Measurements from ENCODE around the gene LY6G5C. TPM values are rescaled to one million over a fixed set of nuclear protein-coding genes. Genes with fewer than 3 reads are reported as not detected.
"Not testable (repeated sequence)": the region's sequence is repeated elsewhere in the genome, so short reads cannot be mapped to it uniquely, and the experiment has no call there.

LY6G5C gene
- total RNA-seq, 1 experiment from 2014 or later = 0.62 TPM

- ChIA-PET POLR2A (no interaction called here), CTCF (no interaction called here)
- in situ Hi-C loops (cut with HindIII; ENCODE audit: low pct_unique_long_range_greater_than_20kb, low sequenced_read_pairs) (no loop called here), intact Hi-C loops (cut with micrococcal nuclease; ENCODE audit: unreplicated experiment) (no loop called here)
- TF ChIP-seq, protein P1, sequence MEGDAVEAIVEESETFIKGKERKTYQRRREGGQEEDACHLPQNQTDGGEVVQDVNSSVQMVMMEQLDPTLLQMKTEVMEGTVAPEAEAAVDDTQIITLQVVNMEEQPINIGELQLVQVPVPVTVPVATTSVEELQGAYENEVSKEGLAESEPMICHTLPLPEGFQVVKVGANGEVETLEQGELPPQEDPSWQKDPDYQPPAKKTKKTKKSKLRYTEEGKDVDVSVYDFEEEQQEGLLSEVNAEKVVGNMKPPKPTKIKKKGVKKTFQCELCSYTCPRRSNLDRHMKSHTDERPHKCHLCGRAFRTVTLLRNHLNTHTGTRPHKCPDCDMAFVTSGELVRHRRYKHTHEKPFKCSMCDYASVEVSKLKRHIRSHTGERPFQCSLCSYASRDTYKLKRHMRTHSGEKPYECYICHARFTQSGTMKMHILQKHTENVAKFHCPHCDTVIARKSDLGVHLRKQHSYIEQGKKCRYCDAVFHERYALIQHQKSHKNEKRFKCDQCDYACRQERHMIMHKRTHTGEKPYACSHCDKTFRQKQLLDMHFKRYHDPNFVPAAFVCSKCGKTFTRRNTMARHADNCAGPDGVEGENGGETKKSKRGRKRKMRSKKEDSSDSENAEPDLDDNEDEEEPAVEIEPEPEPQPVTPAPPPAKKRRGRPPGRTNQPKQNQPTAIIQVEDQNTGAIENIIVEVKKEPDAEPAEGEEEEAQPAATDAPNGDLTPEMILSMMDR (IDR thresholded peaks at IDR 0.05) = no peak
- no peak for TF ChIP-seq SIN3A (IDR thresholded peaks at IDR 0.05; ENCODE audit: borderline replicate concordance, insufficient read depth, low read depth, low read length)
- no peak for TF ChIP-seq POLR2AphosphoS5 (IDR thresholded peaks at IDR 0.05; ENCODE audit: low read depth, low read length)
- no peak for TF ChIP-seq REST (IDR thresholded peaks at IDR 0.05; ENCODE audit: insufficient read depth in 1 of 2, low read depth in 2 of 2, low read length in 1 of 2)
- no peak for TF ChIP-seq TCF7L2 (IDR thresholded peaks at IDR 0.05; ENCODE audit: low read depth, low read length)
- H3K27ac ChIP-seq (ENCODE audit: low read length) = no peak overlapping the region
- no TSS peak for BruUV-seq (replicated peaks)
- no peaks in the 10 kb centered on the region for H3K27me3 ChIP-seq (ENCODE audit: control insufficient read depth, insufficient read depth, low read length)
- no peak for DNase-seq (ENCODE audit: low read depth, low spot score)
- no peaks in the 10 kb centered on the region; the same call in 1 of the 2 replicates for H3K4me1 ChIP-seq (ENCODE audit: control insufficient read depth, insufficient read depth, low read length)
- H3K9me3 ChIP-seq (ENCODE audit: control insufficient read depth, insufficient read depth, low read depth, low read length) = no peaks in the 10 kb centered on the region
- H3K36me3 ChIP-seq (ENCODE audit: control insufficient read depth, insufficient read depth, low read length) = no peaks in the 10 kb centered on the region
- ATAC-seq = no peak
- H3K4me3 ChIP-seq (ENCODE audit: low read depth in 2 of 2, low read length in 2 of 2) = no peak overlapping the region
These were observed 29.8 kb upstream of the LY6G5C start for GRCh38 chr6:31710523-31711219.

DNA sequence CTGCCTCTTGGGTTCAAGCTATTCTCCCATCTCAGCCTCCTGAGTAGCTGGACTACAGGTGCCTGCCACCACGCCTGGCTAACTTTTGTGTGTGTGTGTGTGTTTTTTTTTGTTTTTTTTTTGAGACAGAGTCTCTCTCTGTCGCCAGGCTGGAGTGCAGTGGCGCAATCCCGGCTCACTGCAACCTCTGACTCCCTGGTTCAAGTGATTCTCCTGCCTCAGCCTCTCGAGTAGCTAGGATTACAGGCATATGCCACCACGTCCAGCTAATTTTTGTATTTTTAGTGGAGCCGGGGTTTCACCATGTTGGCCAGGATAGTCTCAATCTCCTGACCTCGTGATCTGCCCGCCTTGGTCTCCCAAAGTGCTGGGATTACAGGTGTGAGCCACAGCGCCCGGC, 28.3 kb upstream of the LY6G5C start:
- CTCF ChIA-PET; H3K9me3 ChIP-seq (ENCODE audit: control insufficient read depth, insufficient read depth, low read depth, low read length); H3K4me1 ChIP-seq (ENCODE audit: control insufficient read depth, insufficient read depth, low read length); DNase-seq (ENCODE audit: low read depth, low spot score); in situ Hi-C loops (cut with HindIII; ENCODE audit: low pct_unique_long_range_greater_than_20kb, low sequenced_read_pairs); H3K27ac ChIP-seq (ENCODE audit: low read length); BruUV-seq (replicated peaks); intact Hi-C loops (cut with micrococcal nuclease; ENCODE audit: unreplicated experiment); H3K36me3 ChIP-seq (ENCODE audit: control insufficient read depth, insufficient read depth, low read length); ATAC-seq; H3K27me3 ChIP-seq (ENCODE audit: control insufficient read depth, insufficient read depth, low read length); H3K4me3 ChIP-seq (ENCODE audit: low read depth in 2 of 2, low read length in 2 of 2): not testable (repeated sequence)
- POLR2A ChIA-PET = interaction anchor here (0.7 kb wide), 2 partner anchors 24 to 163 kb away, joined by 3 read pairs; partner anchors contain the start of gene ATP6V1G2

DNA sequence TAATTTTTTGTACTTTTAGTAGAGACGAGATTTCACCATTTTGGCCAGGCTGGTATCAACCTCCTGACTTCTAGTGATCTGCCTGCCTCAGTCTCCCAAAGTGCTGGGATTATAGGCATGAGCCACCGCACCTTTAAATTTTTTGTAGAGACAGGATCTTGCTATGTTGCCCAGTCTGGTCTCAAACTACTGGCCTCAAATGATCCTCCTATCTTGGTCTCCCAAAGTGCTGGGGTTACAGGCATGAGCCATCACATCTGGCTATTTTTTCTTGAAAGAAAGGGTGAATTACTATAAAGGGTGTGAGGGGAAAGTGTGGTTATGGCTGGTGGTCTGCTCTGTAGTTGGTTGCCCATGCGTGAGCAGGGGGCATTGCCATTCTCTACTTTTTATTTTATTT, 27.4 kb upstream of the LY6G5C start:
- POLR2A ChIA-PET = no interaction called here

More for the DNA sequence above, 27.4 kb upstream of the LY6G5C start:
- no peaks in the 10 kb centered on the region; the same call in 1 of the 2 replicates for H3K4me1 ChIP-seq (ENCODE audit: control insufficient read depth, insufficient read depth, low read length)
- H3K27me3 ChIP-seq (ENCODE audit: control insufficient read depth, insufficient read depth, low read length) = no peaks in the 10 kb centered on the region
- no peaks in the 10 kb centered on the region for H3K9me3 ChIP-seq (ENCODE audit: control insufficient read depth, insufficient read depth, low read depth, low read length)
- H3K27ac ChIP-seq (ENCODE audit: low read length) = no peak overlapping the region
- in situ Hi-C loops (cut with HindIII; ENCODE audit: low pct_unique_long_range_greater_than_20kb, low sequenced_read_pairs) = no loop called here
- intact Hi-C loops (cut with micrococcal nuclease; ENCODE audit: unreplicated experiment) = no loop called here
- no peaks in the 10 kb centered on the region for H3K36me3 ChIP-seq (ENCODE audit: control insufficient read depth, insufficient read depth, low read length)
- CTCF ChIA-PET = no interaction called here
- H3K4me3 ChIP-seq (ENCODE audit: low read depth in 2 of 2, low read length in 2 of 2) = no peak overlapping the region
- ATAC-seq (no peak), DNase-seq (ENCODE audit: low read depth, low spot score) (no peak)
- TF ChIP-seq SIN3A (IDR thresholded peaks at IDR 0.05; ENCODE audit: borderline replicate concordance, insufficient read depth, low read depth, low read length) (no peak), TCF7L2 (IDR thresholded peaks at IDR 0.05; ENCODE audit: low read depth, low read length) (no peak), REST (IDR thresholded peaks at IDR 0.05; ENCODE audit: insufficient read depth in 1 of 2, low read depth in 2 of 2, low read length in 1 of 2) (no peak), POLR2AphosphoS5 (IDR thresholded peaks at IDR 0.05; ENCODE audit: low read depth, low read length) (no peak)
- TF ChIP-seq, protein P1 (IDR thresholded peaks at IDR 0.05) = no peak
- no TSS peak for BruUV-seq (replicated peaks)

Measured in Panc1 (cell line).